Tibial nerve (tissue), 4 donors: ENCODE measurements around the gene CCDC78. TPM values are rescaled to one million over a fixed set of nuclear protein-coding genes. Genes with fewer than 3 reads are reported as not detected.
A peak's percentile ranks its signal among the peaks of the same experiment; 100 is the strongest.

Source experiments
- DNase-seq, 2 donors: peaks; one replicate each; pipeline ENCODE4 v3.0.0-alpha.2; 2019; ENCODE audit warnings: low spot score in 2 of 2
- H3K27ac ChIP-seq, 4 donors: fragments of 200-600 bp; sonication (generic) in 3 of 4; one replicate each; pipeline ENCODE4 v1.5.1; 2017 to 2019; ENCODE audit warnings: mild to moderate bottlenecking in 1 of 4
- H3K27me3 ChIP-seq, 2 donors: fragments of 200-600 bp; sonication (generic) in 1 of 2; one replicate each; pipeline versions ENCODE4 v1.5.1 to v1.6.0; 2017 to 2019
- H3K36me3 ChIP-seq, 3 donors: fragments of 200-600 bp; sonication (generic); one replicate each; pipeline ENCODE4 v1.5.1; 2018 to 2019
- H3K4me1 ChIP-seq, 4 donors: fragments of 200-600 bp; sonication (generic) in 3 of 4; one replicate each; pipeline ENCODE4 v1.5.1; 2017 to 2019
- H3K4me3 ChIP-seq, 4 donors: fragments of 200-600 bp; sonication (generic) in 3 of 4; one replicate each; pipeline ENCODE4 v1.5.1; 2017 to 2019; ENCODE audit warnings: mild to moderate bottlenecking in 1 of 4, moderate library complexity in 1 of 4
- H3K9me3 ChIP-seq, 4 donors: fragments of 200-600 bp; sonication (generic) in 3 of 4; one replicate each; pipeline ENCODE4 v1.5.1; 2017 to 2019
- CTCF ChIP-seq, 5 experiments: fragments of 200-600 bp in 3 of 5; fragments of 450-650 bp in 2 of 5; sonication (generic) in 3 of 5; IDR thresholded peaks; one replicate each; pipeline ENCODE4 v1.5.1; 2016 to 2019; ENCODE audit warnings: antibody characterized with exemption in 5 of 5, mild to moderate bottlenecking in 3 of 5, moderate library complexity in 2 of 5
- EP300 ChIP-seq, 2 donors: sonication (generic); formaldehyde crosslinking; IDR thresholded peaks; one replicate each; pipeline ENCODE4 v1.6.1; 2017; ENCODE audit warnings: antibody characterized with exemption in 2 of 2, mild to moderate bottlenecking in 1 of 2
- POLR2A ChIP-seq, 2 donors: fragments of 450-650 bp; IDR thresholded peaks; one replicate each; pipeline ENCODE4 v1.6.1; 2017; ENCODE audit warnings: antibody characterized with exemption in 2 of 2, mild to moderate bottlenecking in 2 of 2, moderate library complexity in 2 of 2
- WGBS, 2 donors: methylation state at CpG; one replicate each; pipeline ENCODE4 v1.1.5; 2018; 5-methylcytosine and 5-hydroxymethylcytosine counted together
- total RNA-seq, 4 donors: library from RNA; depleted of rRNA; stranded (reverse); fragments of >200 nt; gene quantifications; one replicate each; pipeline ENCODE4 v1.1.0, GENCODE V29; 2016

CCDC78 gene
- total RNA-seq, 4 donors from 2014 or later, result 0.63 to 7.5 (median 3.0) TPM

- Histone ChIP-seq H3K9me3 (no peaks in the 10 kb centered on the region), H3K4me3 (no peak overlapping the region), H3K36me3 (no peaks in the 10 kb centered on the region), H3K4me1 (peaks cover 0 to 77% (median 47%) of the 10 kb centered on the region in 4 donors), H3K27me3 (no peaks in the 10 kb centered on the region), H3K27ac (peak overlapping the region in 3 of 4 donors; percentile 60 to 88 (median 88))
- 57 to 85% methylated on average over 6 to 8 of the region's 9 CpGs for WGBS, 2 donors
- DNase-seq, result no peak
- TF ChIP-seq EP300 (IDR thresholded peaks at IDR 0.05) (no peak), CTCF (IDR thresholded peaks at IDR 0.05) (no peak), POLR2A (IDR thresholded peaks at IDR 0.05) (no peak)
These were observed 7.9 kb downstream of the CCDC78 start for GRCh38 chr16:718389-718788.

- Histone ChIP-seq H3K27me3 (no peaks in the 10 kb centered on the region), H3K36me3 (no peaks in the 10 kb centered on the region), H3K9me3 (no peaks in the 10 kb centered on the region), H3K27ac (peak overlapping the region in 3 of 4 donors; percentile 60 to 88 (median 88)), H3K4me1 (peaks cover 0 to 77% (median 47%) of the 10 kb centered on the region in 4 donors), H3K4me3 (peak overlapping the region in 1 of 4 donors; percentile 89)
- TF ChIP-seq EP300 (IDR thresholded peaks at IDR 0.05), result no peak
- TF ChIP-seq CTCF (IDR thresholded peaks at IDR 0.05), result no peak
- TF ChIP-seq POLR2A (IDR thresholded peaks at IDR 0.05), result no peak
- no peak for DNase-seq
- 35 to 57% methylated on average over 21 to 25 of the region's 32 CpGs for WGBS, 2 donors
These were observed 8.6 kb downstream of the CCDC78 start for GRCh38 chr16:717450-718245.

- DNase-seq, result no peak
- H3K27ac ChIP-seq, result peak overlapping the region; percentile 46 to 88 (median 72)
- H3K36me3 ChIP-seq, result no peaks in the 10 kb centered on the region
- peaks cover 0 to 74% (median 46%) of the 10 kb centered on the region in 4 donors for H3K4me1 ChIP-seq
- peak overlapping the region in 3 of 4 donors; percentile 49 to 89 (median 68) for H3K4me3 ChIP-seq
- no peaks in the 10 kb centered on the region for H3K9me3 ChIP-seq
- WGBS, 2 donors, result 52 to 76% methylated on average over 21 to 28 of the region's 29 CpGs
- H3K27me3 ChIP-seq, result no peaks in the 10 kb centered on the region
- TF ChIP-seq EP300 (IDR thresholded peaks at IDR 0.05) (no peak), CTCF (IDR thresholded peaks at IDR 0.05) (no peak), POLR2A (IDR thresholded peaks at IDR 0.05) (no peak)
These were observed 9.4 kb downstream of the CCDC78 start for GRCh38 chr16:716768-717325.

GRCh38 chr16:716200-716568 lies 10.1 kb downstream of the CCDC78 start:
- H3K4me3 ChIP-seq, result peak overlapping the region; percentile 49 to 89 (median 66)
- no peaks in the 10 kb centered on the region for H3K9me3 ChIP-seq
- H3K36me3 ChIP-seq, result no peaks in the 10 kb centered on the region
- peak in 1 of 2 donors; percentile 38 for DNase-seq
- peaks cover 0 to 74% (median 43%) of the 10 kb centered on the region in 4 donors for H3K4me1 ChIP-seq
- H3K27ac ChIP-seq, result peak overlapping the region; percentile 55 to 88 (median 81)
- 8 to 10% methylated on average over 4 to 7 of the region's 12 CpGs for WGBS, 2 donors
- TF ChIP-seq CTCF (IDR thresholded peaks at IDR 0.05), result no peak
- TF ChIP-seq EP300 (IDR thresholded peaks at IDR 0.05), result peak in 1 of 2 donors; percentile 53
- peaks cover 0 to 5% of the 10 kb centered on the region in 2 donors for H3K27me3 ChIP-seq
